Kidney capillary endothelial cell (primary cell): Measurements from ENCODE around the gene FAM193B.
A peak's percentile ranks its signal among the peaks of the same experiment; 100 is the strongest.

Experiments
- DNase-seq: peaks from one replicate; pipeline ENCODE4 v3.0.0-alpha.2; 2018; ENCODE audit warnings: low spot score

Gene FAM193B

GRCh38 chr5:177470759-177471536 lies 83.4 kb downstream of the FAM193B start:
- peak; percentile 59 for DNase-seq
